Endothelial cell of umbilical vein (primary cell): ENCODE data around the gene ADAMTSL3. TPM values are rescaled to one million over a fixed set of nuclear protein-coding genes. Genes with fewer than 3 reads are reported as not detected.
"Not testable (repeated sequence)": the region's sequence is repeated elsewhere in the genome, so short reads cannot be mapped to it uniquely, and the experiment has no call there.

Experiments used
- BruUV-seq: library from RNA; stranded (reverse); fragments of 400-500 nt; replicated peaks from 2 replicates; lab custom pipeline; 2021; lab: Mats Ljungman, UMichigan
- CTCF ChIA-PET: fragments of 300-600, 350-600 bp; sonication (Branson Sonifier 250); formaldehyde crosslinking; loops from one replicate; lab custom pipeline; 2021; ENCODE audit warnings: antibody characterized with exemption, inconsistent platforms; lab: Charles Lee
- POLR2A ChIA-PET: fragments of 300-600, 350-600 bp; sonication (Branson Sonifier 250); formaldehyde crosslinking; loops from one replicate; lab custom pipeline; 2021; ENCODE audit warnings: antibody characterized with exemption, inconsistent platforms; lab: Charles Lee
- DNase-seq: peaks from one replicate; pipeline ENCODE4 v3.0.0-alpha.2; 2011; ENCODE audit warnings: low read depth, low spot score
- FAIRE-seq: peaks from 2 replicates; lab custom pipeline; 2011; peaks lifted over from hg19 to GRCh38; lab: Jason Lieb, UNC
- H2AFZ ChIP-seq: 2 replicates; pipeline ENCODE4 v1.6.0; 2012; ENCODE audit warnings: low read depth, low read length, control low read depth, inconsistent platforms
- H3K27ac ChIP-seq: 2 replicates; pipeline ENCODE4 v1.5.1; 2011; ENCODE audit warnings: low read depth, mild to moderate bottlenecking, control low read depth, low read length, moderate library complexity; ENCODE audit not compliant: insufficient read depth
- H3K27me3 ChIP-seq, 2 experiments: 2 replicates each; pipeline versions ENCODE4 v1.6.0 to v1.6.1; 2011; ENCODE audit warnings: low read length in 2 of 2, mixed read lengths in 1 of 2; ENCODE audit not compliant: control insufficient read depth in 2 of 2, insufficient read depth in 2 of 2
- H3K36me3 ChIP-seq, 2 experiments: 2 replicates in 1 of 2; 3 replicates in 1 of 2; pipeline ENCODE4 v1.5.1; 2011; ENCODE audit warnings: low read length in 2 of 2, mild to moderate bottlenecking in 1 of 2, moderate library complexity in 1 of 2; ENCODE audit not compliant: control insufficient read depth in 2 of 2, insufficient read depth in 2 of 2; ENCODE audit errors: extremely low read depth in 1 of 2
- H3K4me1 ChIP-seq: 3 replicates; pipeline ENCODE4 v1.5.1; 2011; ENCODE audit warnings: mild to moderate bottlenecking, low read length; ENCODE audit not compliant: control insufficient read depth, insufficient read depth; ENCODE audit errors: extremely low read depth
- H3K4me2 ChIP-seq: 2 replicates; pipeline ENCODE4 v1.6.1; 2011; ENCODE audit warnings: low read length, control low read depth, mixed read lengths; ENCODE audit not compliant: insufficient read depth
- H3K4me3 ChIP-seq, 3 experiments: fragments of 200-600 bp in 1 of 3; sonication (generic), shearing (Covaris generic) in 1 of 3; replicated peaks in 1 of 3; 2 replicates each; pipeline ENCODE4 v1.5.1; 2011 to 2016; ENCODE audit warnings: control low read depth in 3 of 3, low read length in 3 of 3, mild to moderate bottlenecking in 2 of 3, inconsistent platforms in 1 of 3, low read depth in 1 of 3, moderate library complexity in 1 of 3; ENCODE audit not compliant: insufficient read depth in 1 of 3
- H3K79me2 ChIP-seq: 2 replicates; pipeline ENCODE4 v1.6.0; 2012; ENCODE audit warnings: low read length, inconsistent platforms; ENCODE audit not compliant: control insufficient read depth, insufficient read depth
- H3K9ac ChIP-seq: replicated peaks from 2 replicates; pipeline ENCODE3; 2011; ENCODE audit warnings: low read length, control low read depth; ENCODE audit not compliant: insufficient read depth; ENCODE audit errors: extremely low read depth
- H3K9me1 ChIP-seq: replicated peaks from 3 replicates; pipeline ENCODE4 v1.6.0; 2011; ENCODE audit warnings: mild to moderate bottlenecking, low read length; ENCODE audit not compliant: control insufficient read depth, insufficient read depth; ENCODE audit errors: extremely low read depth
- H3K9me3 ChIP-seq: replicated peaks from 2 replicates; pipeline ENCODE4 v1.5.1; 2012; ENCODE audit warnings: low read length, inconsistent platforms; ENCODE audit not compliant: control insufficient read depth, insufficient read depth
- H4K20me1 ChIP-seq: replicated peaks from 2 replicates; pipeline ENCODE3; 2011; ENCODE audit warnings: mild to moderate bottlenecking, low read length; ENCODE audit not compliant: control insufficient read depth, insufficient read depth; ENCODE audit errors: extremely low read depth
- CTCF ChIP-seq, 2 donors: IDR thresholded peaks; 1 replicate in 1 of 2; 2 replicates in 1 of 2; pipeline ENCODE4 v1.5.1; 2011; ENCODE audit warnings: low read length in 2 of 2, mild to moderate bottlenecking in 2 of 2, moderate library complexity in 2 of 2, control low read depth in 1 of 2, inconsistent platforms in 1 of 2, low read depth in 1 of 2; ENCODE audit not compliant: insufficient read depth in 1 of 2; ENCODE audit errors: extremely low read depth in 1 of 2
- EZH2 ChIP-seq: IDR thresholded peaks from 2 replicates; pipeline ENCODE4 v1.6.1; 2012; ENCODE audit warnings: borderline replicate concordance, low read depth, mild to moderate bottlenecking, moderate library complexity, low read length, inconsistent platforms; ENCODE audit not compliant: severe bottlenecking
- FOS ChIP-seq: IDR thresholded peaks from 2 replicates; pipeline ENCODE4 v1.6.1; 2011; ENCODE audit warnings: mild to moderate bottlenecking, low read length, moderate library complexity, borderline replicate concordance; ENCODE audit not compliant: insufficient read depth
- GATA2 ChIP-seq: IDR thresholded peaks from 2 replicates; pipeline ENCODE4 v1.7.0; 2011; ENCODE audit warnings: low read depth, mild to moderate bottlenecking, moderate library complexity, mixed read lengths, low read length; ENCODE audit not compliant: insufficient read length, insufficient read depth
- JUN ChIP-seq: IDR thresholded peaks from 2 replicates; pipeline ENCODE4 v1.6.1; 2011; ENCODE audit warnings: borderline replicate concordance, low read depth; ENCODE audit not compliant: insufficient read length, insufficient read depth
- MAX ChIP-seq: IDR thresholded peaks from 2 replicates; pipeline ENCODE4 v1.6.1; 2011; ENCODE audit not compliant: insufficient read depth, insufficient read length
- MYC ChIP-seq: IDR thresholded peaks from one replicate; pipeline ENCODE4 v1.6.1; 2011; ENCODE audit warnings: mild to moderate bottlenecking, low read depth, low read length
- POLR2A ChIP-seq: IDR thresholded peaks from 2 replicates; pipeline ENCODE4 v1.6.1; 2012; ENCODE audit warnings: low read depth, mild to moderate bottlenecking, control low read depth, low read length
- POLR2AphosphoS5 ChIP-seq: IDR thresholded peaks from 2 replicates; pipeline ENCODE4 v1.6.1; 2012; ENCODE audit warnings: low read depth, mild to moderate bottlenecking, control low read depth, low read length, moderate library complexity; ENCODE audit not compliant: insufficient read depth
- dilution Hi-C: fragments of 300-500 bp; cut with MboI; formaldehyde crosslinking; loops from one replicate; pipeline ENCODE4 v1.15.0; 2019; ENCODE audit warnings: low sequenced_read_pairs; ENCODE audit not compliant: extremely low pct_ligation_motif_present
- intact Hi-C: fragments of 100-400 bp; cut with micrococcal nuclease; formaldehyde crosslinking; loops from one replicate; pipeline ENCODE4 v1.10.0; 2022
- polyA plus RNA-seq, 4 experiments: library from polyadenylated mRNA; depleted of rRNA in 3 of 4; stranded (reverse) in 3 of 4; unstranded in 1 of 4; fragments of >200 nt; gene quantifications; 2 replicates each; pipeline versions ENCODE4 v1.2.1 to v1.2.3, GENCODE V29; 2011 to 2012; ENCODE audit warnings: missing spikeins in 1 of 4
- total RNA-seq: library from RNA; stranded (reverse); gene quantifications from 2 replicates; pipeline ENCODE4 v1.2.3, GENCODE V29; 2021

The ADAMTSL3 gene
- total and polyA plus RNA-seq, 2 donors (not counting 3 experiments of a cell fraction or from before 2014, with no cell fraction given), result not detected

- Histone ChIP-seq H3K9ac (no peak overlapping the region), H3K9me1 (no peaks in the 10 kb centered on the region), H3K4me1 (no peaks in the 10 kb centered on the region), H3K9me3 (no peaks in the 10 kb centered on the region), H3K79me2 (no peaks in the 10 kb centered on the region), H4K20me1 (no peaks in the 10 kb centered on the region), H3K4me3 (no peak overlapping the region), H3K36me3 (no peaks in the 10 kb centered on the region), H3K27me3 (no peaks in the 10 kb centered on the region), H3K4me2 (no peak overlapping the region), H3K27ac (no peak overlapping the region), H2AFZ (no peak overlapping the region)
- ChIA-PET CTCF (no interaction called here), POLR2A (no interaction called here)
- FAIRE-seq, result no peak
- intact Hi-C loops (loop anchor here (10.0 kb wide), 1 partner anchor 592 kb away; the partner anchor contains the start of gene SH3GL3), dilution Hi-C loops (no loop called here)
- TF ChIP-seq POLR2AphosphoS5 (no peak), MYC (no peak), MAX (no peak), EZH2 (no peak), GATA2 (no peak), CTCF (IDR thresholded peaks at IDR 0.05; ENCODE audit: extremely low read depth in 1 of 2, insufficient read depth in 1 of 2, low read depth in 1 of 2, low read length in 2 of 2) (no peak), JUN (no peak), POLR2A (no peak), FOS (no peak)
- DNase-seq, result no peak
- no TSS peak for BruUV-seq
Observed at GRCh38 chr15:84037301-84037700, 383.4 kb downstream of the ADAMTSL3 start.

- H3K9ac ChIP-seq, POLR2A ChIA-PET, H3K4me3 ChIP-seq, H3K27ac ChIP-seq, DNase-seq, BruUV-seq, H2AFZ ChIP-seq, H4K20me1 ChIP-seq, H3K36me3 ChIP-seq, H3K9me3 ChIP-seq, dilution Hi-C loops, H3K9me1 ChIP-seq, H3K4me2 ChIP-seq, CTCF ChIA-PET, FAIRE-seq, H3K79me2 ChIP-seq, H3K27me3 ChIP-seq, H3K4me1 ChIP-seq, intact Hi-C loops: not testable (repeated sequence)
Observed at GRCh38 chr15:84042434-84043056, 388.6 kb downstream of the ADAMTSL3 start.
